NCI-H1048 (cell line): ENCODE results near the gene FOXP3.
"Not testable (repeated sequence)": the region's sequence is repeated elsewhere in the genome, so short reads cannot be mapped to it uniquely, and the experiment has no call there.

Source experiments
- DNase-seq: peaks from one replicate; lab custom pipeline; 2025; lab: John Stamatoyannopoulos, UW

The FOXP3 gene

GRCh38 chrX:49264460-49264859, at the start of gene FOXP3:
Gene FOXP3 (minus strand): TSS chrX:49264710. CDS start chrX:49258505, 6,205 bp downstream.
- DNase-seq, result no peak

GRCh38 chrX:49312176-49312575, 47.7 kb upstream of the FOXP3 start:
- no peak for DNase-seq

- DNase-seq, result no peak
These were observed 45.9 kb upstream of the FOXP3 start for GRCh38 chrX:49310371-49310770.

GRCh38 chrX:49309401-49309981, 45.0 kb upstream of the FOXP3 start:
- no peak for DNase-seq

- no peak for DNase-seq
These were observed 44.2 kb upstream of the FOXP3 start for GRCh38 chrX:49308604-49309269.

- not testable (repeated sequence) for DNase-seq
These were observed 43.3 kb upstream of the FOXP3 start for GRCh38 chrX:49307775-49308174.

GRCh38 chrX:49303346-49303745, 38.8 kb upstream of the FOXP3 start, which contains the start of gene GAGE10:
Gene GAGE10 (plus strand): TSS chrX:49303646. CDS start chrX:49304860, 1,214 bp downstream.
- DNase-seq, result no peak

- DNase-seq, result no peak
These were observed 36.2 kb upstream of the FOXP3 start for GRCh38 chrX:49300703-49301102.

GRCh38 chrX:49299293-49299692, 34.8 kb upstream of the FOXP3 start:
- DNase-seq, result not testable (repeated sequence)

- DNase-seq, result no peak
These were observed 28.2 kb upstream of the FOXP3 start for GRCh38 chrX:49292400-49293362.

GRCh38 chrX:49291615-49292337, 27.3 kb upstream of the FOXP3 start:
- DNase-seq, result peak; percentile 0

GRCh38 chrX:49290215-49290614, 25.7 kb upstream of the FOXP3 start:
- no peak for DNase-seq

- DNase-seq, result no peak
These were observed 23.2 kb upstream of the FOXP3 start for GRCh38 chrX:49287665-49288064.

GRCh38 chrX:49286581-49286980, 22.1 kb upstream of the FOXP3 start:
- no peak for DNase-seq

- DNase-seq, result no peak
These were observed 21.6 kb upstream of the FOXP3 start for GRCh38 chrX:49286136-49286535.

GRCh38 chrX:49284212-49284611, 19.7 kb upstream of the FOXP3 start:
- no peak for DNase-seq

- DNase-seq, result no peak
These were observed 18.1 kb upstream of the FOXP3 start for GRCh38 chrX:49282647-49283011.

GRCh38 chrX:49278081-49278480, 13.6 kb upstream of the FOXP3 start:
- no peak for DNase-seq

- no peak for DNase-seq
These were observed 13.0 kb upstream of the FOXP3 start for GRCh38 chrX:49277535-49277830.

GRCh38 chrX:49276671-49277534, 12.4 kb upstream of the FOXP3 start:
- DNase-seq, result no peak

GRCh38 chrX:49276207-49276606, 11.7 kb upstream of the FOXP3 start:
- no peak for DNase-seq
